Endothelial cell of umbilical vein (primary cell): Measurements from ENCODE around the gene WDR43. TPM values are rescaled to one million over a fixed set of nuclear protein-coding genes. Genes with fewer than 3 reads are reported as not detected.

ENCODE experiments used
- BruUV-seq: library from RNA; stranded (reverse); fragments of 400-500 nt; replicated peaks from 2 replicates; lab custom pipeline; 2021; lab: Mats Ljungman, UMichigan
- CTCF ChIA-PET: fragments of 300-600, 350-600 bp; sonication (Branson Sonifier 250); formaldehyde crosslinking; loops from one replicate; lab custom pipeline; 2021; ENCODE audit warnings: antibody characterized with exemption, inconsistent platforms; lab: Charles Lee
- POLR2A ChIA-PET: fragments of 300-600, 350-600 bp; sonication (Branson Sonifier 250); formaldehyde crosslinking; loops from one replicate; lab custom pipeline; 2021; ENCODE audit warnings: antibody characterized with exemption, inconsistent platforms; lab: Charles Lee
- DNase-seq: peaks from one replicate; pipeline ENCODE4 v3.0.0-alpha.2; 2011; ENCODE audit warnings: low read depth, low spot score
- FAIRE-seq: peaks from 2 replicates; lab custom pipeline; 2011; peaks lifted over from hg19 to GRCh38; lab: Jason Lieb, UNC
- H2AFZ ChIP-seq: 2 replicates; pipeline ENCODE4 v1.6.0; 2012; ENCODE audit warnings: low read depth, low read length, control low read depth, inconsistent platforms
- H3K27ac ChIP-seq: 2 replicates; pipeline ENCODE4 v1.5.1; 2011; ENCODE audit warnings: low read depth, mild to moderate bottlenecking, control low read depth, low read length, moderate library complexity; ENCODE audit not compliant: insufficient read depth
- H3K27me3 ChIP-seq, 2 experiments: 2 replicates each; pipeline versions ENCODE4 v1.6.0 to v1.6.1; 2011; ENCODE audit warnings: low read length in 2 of 2, mixed read lengths in 1 of 2; ENCODE audit not compliant: control insufficient read depth in 2 of 2, insufficient read depth in 2 of 2
- H3K36me3 ChIP-seq, 2 experiments: 2 replicates in 1 of 2; 3 replicates in 1 of 2; pipeline ENCODE4 v1.5.1; 2011; ENCODE audit warnings: low read length in 2 of 2, mild to moderate bottlenecking in 1 of 2, moderate library complexity in 1 of 2; ENCODE audit not compliant: control insufficient read depth in 2 of 2, insufficient read depth in 2 of 2; ENCODE audit errors: extremely low read depth in 1 of 2
- H3K4me1 ChIP-seq: 3 replicates; pipeline ENCODE4 v1.5.1; 2011; ENCODE audit warnings: mild to moderate bottlenecking, low read length; ENCODE audit not compliant: control insufficient read depth, insufficient read depth; ENCODE audit errors: extremely low read depth
- H3K4me2 ChIP-seq: 2 replicates; pipeline ENCODE4 v1.6.1; 2011; ENCODE audit warnings: low read length, control low read depth, mixed read lengths; ENCODE audit not compliant: insufficient read depth
- H3K4me3 ChIP-seq, 3 experiments: fragments of 200-600 bp in 1 of 3; sonication (generic), shearing (Covaris generic) in 1 of 3; replicated peaks in 1 of 3; 2 replicates each; pipeline ENCODE4 v1.5.1; 2011 to 2016; ENCODE audit warnings: control low read depth in 3 of 3, low read length in 3 of 3, mild to moderate bottlenecking in 2 of 3, inconsistent platforms in 1 of 3, low read depth in 1 of 3, moderate library complexity in 1 of 3; ENCODE audit not compliant: insufficient read depth in 1 of 3
- H3K79me2 ChIP-seq: 2 replicates; pipeline ENCODE4 v1.6.0; 2012; ENCODE audit warnings: low read length, inconsistent platforms; ENCODE audit not compliant: control insufficient read depth, insufficient read depth
- H3K9ac ChIP-seq: replicated peaks from 2 replicates; pipeline ENCODE3; 2011; ENCODE audit warnings: low read length, control low read depth; ENCODE audit not compliant: insufficient read depth; ENCODE audit errors: extremely low read depth
- H3K9me1 ChIP-seq: replicated peaks from 3 replicates; pipeline ENCODE4 v1.6.0; 2011; ENCODE audit warnings: mild to moderate bottlenecking, low read length; ENCODE audit not compliant: control insufficient read depth, insufficient read depth; ENCODE audit errors: extremely low read depth
- H3K9me3 ChIP-seq: replicated peaks from 2 replicates; pipeline ENCODE4 v1.5.1; 2012; ENCODE audit warnings: low read length, inconsistent platforms; ENCODE audit not compliant: control insufficient read depth, insufficient read depth
- H4K20me1 ChIP-seq: replicated peaks from 2 replicates; pipeline ENCODE3; 2011; ENCODE audit warnings: mild to moderate bottlenecking, low read length; ENCODE audit not compliant: control insufficient read depth, insufficient read depth; ENCODE audit errors: extremely low read depth
- EZH2 ChIP-seq: IDR thresholded peaks from 2 replicates; pipeline ENCODE4 v1.6.1; 2012; ENCODE audit warnings: borderline replicate concordance, low read depth, mild to moderate bottlenecking, moderate library complexity, low read length, inconsistent platforms; ENCODE audit not compliant: severe bottlenecking
- FOS ChIP-seq: IDR thresholded peaks from 2 replicates; pipeline ENCODE4 v1.6.1; 2011; ENCODE audit warnings: mild to moderate bottlenecking, low read length, moderate library complexity, borderline replicate concordance; ENCODE audit not compliant: insufficient read depth
- GATA2 ChIP-seq: IDR thresholded peaks from 2 replicates; pipeline ENCODE4 v1.7.0; 2011; ENCODE audit warnings: low read depth, mild to moderate bottlenecking, moderate library complexity, mixed read lengths, low read length; ENCODE audit not compliant: insufficient read length, insufficient read depth
- JUN ChIP-seq: IDR thresholded peaks from 2 replicates; pipeline ENCODE4 v1.6.1; 2011; ENCODE audit warnings: borderline replicate concordance, low read depth; ENCODE audit not compliant: insufficient read length, insufficient read depth
- MYC ChIP-seq: IDR thresholded peaks from one replicate; pipeline ENCODE4 v1.6.1; 2011; ENCODE audit warnings: mild to moderate bottlenecking, low read depth, low read length
- POLR2A ChIP-seq: IDR thresholded peaks from 2 replicates; pipeline ENCODE4 v1.6.1; 2012; ENCODE audit warnings: low read depth, mild to moderate bottlenecking, control low read depth, low read length
- POLR2AphosphoS5 ChIP-seq: IDR thresholded peaks from 2 replicates; pipeline ENCODE4 v1.6.1; 2012; ENCODE audit warnings: low read depth, mild to moderate bottlenecking, control low read depth, low read length, moderate library complexity; ENCODE audit not compliant: insufficient read depth
- dilution Hi-C: fragments of 300-500 bp; cut with MboI; formaldehyde crosslinking; loops from one replicate; pipeline ENCODE4 v1.15.0; 2019; ENCODE audit warnings: low sequenced_read_pairs; ENCODE audit not compliant: extremely low pct_ligation_motif_present
- intact Hi-C: fragments of 100-400 bp; cut with micrococcal nuclease; formaldehyde crosslinking; loops from one replicate; pipeline ENCODE4 v1.10.0; 2022
- polyA plus RNA-seq, 4 experiments: library from polyadenylated mRNA; depleted of rRNA in 3 of 4; stranded (reverse) in 3 of 4; unstranded in 1 of 4; fragments of >200 nt; gene quantifications; 2 replicates each; pipeline versions ENCODE4 v1.2.1 to v1.2.3, GENCODE V29; 2011 to 2012; ENCODE audit warnings: missing spikeins in 1 of 4
- total RNA-seq: library from RNA; stranded (reverse); gene quantifications from 2 replicates; pipeline ENCODE4 v1.2.3, GENCODE V29; 2021
- TF ChIP-seq, protein P1 (sequence below): IDR thresholded peaks from 2 replicates; pipeline ENCODE4 v1.6.1; 2011; ENCODE audit not compliant: insufficient read depth, insufficient read length
- TF ChIP-seq, protein P2 (sequence below), 2 donors: IDR thresholded peaks; 1 replicate in 1 of 2; 2 replicates in 1 of 2; pipeline ENCODE4 v1.5.1; 2011; ENCODE audit warnings: low read length in 2 of 2, mild to moderate bottlenecking in 2 of 2, moderate library complexity in 2 of 2, control low read depth in 1 of 2, inconsistent platforms in 1 of 2, low read depth in 1 of 2; ENCODE audit not compliant: insufficient read depth in 1 of 2; ENCODE audit errors: extremely low read depth in 1 of 2

Gene WDR43
- total and polyA plus RNA-seq, 2 donors (not counting 3 experiments of a cell fraction or from before 2014, with no cell fraction given) = 23.7 to 60.6 TPM

DNA sequence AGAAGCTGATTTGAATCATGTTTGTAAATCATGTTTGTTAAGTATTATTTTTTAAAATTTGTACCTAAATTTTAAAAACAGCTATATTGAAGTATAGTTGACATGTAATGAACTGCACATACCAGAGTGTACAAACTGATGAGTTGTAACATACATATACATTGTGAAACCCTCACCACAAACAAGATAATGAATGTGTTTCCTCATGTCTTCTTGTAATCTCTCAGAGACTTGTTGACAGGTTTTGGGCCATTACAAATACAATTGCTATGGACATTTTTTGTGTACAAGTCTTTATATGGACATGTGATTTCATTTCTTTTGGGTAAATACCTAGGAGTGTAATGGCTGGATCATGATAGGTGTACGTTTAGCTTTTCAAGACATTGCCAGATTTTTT, 21.5 kb downstream of the WDR43 start:
- dilution Hi-C loops = no loop called here
- DNase-seq = no peak
- POLR2A ChIA-PET = no interaction called here

More for the DNA sequence above, 21.5 kb downstream of the WDR43 start:
- H3K9me1 ChIP-seq = no peaks in the 10 kb centered on the region
- H4K20me1 ChIP-seq = no peaks in the 10 kb centered on the region
- no peaks in the 10 kb centered on the region for H3K4me1 ChIP-seq
- CTCF ChIA-PET = no interaction called here
- no peak overlapping the region for H3K4me2 ChIP-seq
- BruUV-seq = no TSS peak
- H3K79me2 ChIP-seq = peaks cover 69% of the 10 kb centered on the region
- peaks cover 10 to 19% of the 10 kb centered on the region in 2 experiments for H3K36me3 ChIP-seq
- no peak overlapping the region for H3K4me3 ChIP-seq
- no peak for FAIRE-seq
- H2AFZ ChIP-seq = no peak overlapping the region
- H3K9ac ChIP-seq = no peak overlapping the region
- H3K27me3 ChIP-seq = no peaks in the 10 kb centered on the region
- intact Hi-C loops = no loop called here
- H3K9me3 ChIP-seq = no peaks in the 10 kb centered on the region
- TF ChIP-seq POLR2AphosphoS5 (no peak), JUN (no peak), EZH2 (no peak), FOS (no peak), GATA2 (no peak), POLR2A (no peak), MYC (no peak)
- TF ChIP-seq, protein P1, sequence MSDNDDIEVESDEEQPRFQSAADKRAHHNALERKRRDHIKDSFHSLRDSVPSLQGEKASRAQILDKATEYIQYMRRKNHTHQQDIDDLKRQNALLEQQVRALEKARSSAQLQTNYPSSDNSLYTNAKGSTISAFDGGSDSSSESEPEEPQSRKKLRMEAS = no peak
- TF ChIP-seq, protein P2, sequence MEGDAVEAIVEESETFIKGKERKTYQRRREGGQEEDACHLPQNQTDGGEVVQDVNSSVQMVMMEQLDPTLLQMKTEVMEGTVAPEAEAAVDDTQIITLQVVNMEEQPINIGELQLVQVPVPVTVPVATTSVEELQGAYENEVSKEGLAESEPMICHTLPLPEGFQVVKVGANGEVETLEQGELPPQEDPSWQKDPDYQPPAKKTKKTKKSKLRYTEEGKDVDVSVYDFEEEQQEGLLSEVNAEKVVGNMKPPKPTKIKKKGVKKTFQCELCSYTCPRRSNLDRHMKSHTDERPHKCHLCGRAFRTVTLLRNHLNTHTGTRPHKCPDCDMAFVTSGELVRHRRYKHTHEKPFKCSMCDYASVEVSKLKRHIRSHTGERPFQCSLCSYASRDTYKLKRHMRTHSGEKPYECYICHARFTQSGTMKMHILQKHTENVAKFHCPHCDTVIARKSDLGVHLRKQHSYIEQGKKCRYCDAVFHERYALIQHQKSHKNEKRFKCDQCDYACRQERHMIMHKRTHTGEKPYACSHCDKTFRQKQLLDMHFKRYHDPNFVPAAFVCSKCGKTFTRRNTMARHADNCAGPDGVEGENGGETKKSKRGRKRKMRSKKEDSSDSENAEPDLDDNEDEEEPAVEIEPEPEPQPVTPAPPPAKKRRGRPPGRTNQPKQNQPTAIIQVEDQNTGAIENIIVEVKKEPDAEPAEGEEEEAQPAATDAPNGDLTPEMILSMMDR (IDR thresholded peaks at IDR 0.05; ENCODE audit: extremely low read depth in 1 of 2, insufficient read depth in 1 of 2, low read depth in 1 of 2, low read length in 2 of 2) = no peak
- H3K27ac ChIP-seq = no peak overlapping the region
